ENCODE results near the gene HAVCR2. TPM values are rescaled to one million over a fixed set of nuclear protein-coding genes. Genes with fewer than 3 reads are reported as not detected.

The HAVCR2 gene
- total and polyA plus RNA-seq, 4 donors, result 1.4 to 9.4 (median 4.4) TPM

GRCh38 chr5:157088342-157088990 is 20.4 kb downstream of the HAVCR2 start:
- Histone ChIP-seq H3K27me3 (ENCODE audit: control insufficient read depth in 4 of 4, insufficient read depth in 4 of 4, low read length in 3 of 4) (no peaks in the 10 kb centered on the region), H3K4me1 (ENCODE audit: control insufficient read depth in 4 of 4, insufficient read depth in 4 of 4, low read length in 3 of 4) (no peaks in the 10 kb centered on the region), H3K36me3 (ENCODE audit: control insufficient read depth in 4 of 4, insufficient read depth in 3 of 4, low read depth in 1 of 4, low read length in 3 of 4) (no peaks in the 10 kb centered on the region), H3K27ac (ENCODE audit: low read depth in 1 of 2, low read length in 2 of 2) (no peak overlapping the region), H3K9ac (ENCODE audit: low read depth in 1 of 2, low read length in 2 of 2) (no peak overlapping the region), H3K4me3 (ENCODE audit: low read depth in 1 of 3, low read length in 3 of 3) (no peak overlapping the region), H3K9me3 (ENCODE audit: control insufficient read depth in 4 of 4, low read length in 3 of 4) (no peaks in the 10 kb centered on the region)
- DNase-seq (ENCODE audit: low spot score), result no peak
- WGBS, result 79% methylated on average over 3 of the region's 3 CpGs
- TF ChIP-seq NR2F2 (IDR thresholded peaks at IDR 0.05) (no peak), RXRA (IDR thresholded peaks at IDR 0.05) (no peak), ZBTB33 (IDR thresholded peaks at IDR 0.05) (no peak)

GRCh38 chr5:157086751-157087359 is 22.0 kb downstream of the HAVCR2 start:
- no peak overlapping the region for H3K4me3 ChIP-seq (ENCODE audit: low read depth in 1 of 3, low read length in 3 of 3)
- no peak overlapping the region for H3K9ac ChIP-seq (ENCODE audit: low read depth in 1 of 2, low read length in 2 of 2)
- no peak overlapping the region for H3K27ac ChIP-seq (ENCODE audit: low read depth in 1 of 2, low read length in 2 of 2)
- 87% methylated on average over 8 of the region's 8 CpGs for WGBS
- no peaks in the 10 kb centered on the region for H3K27me3 ChIP-seq (ENCODE audit: control insufficient read depth in 4 of 4, insufficient read depth in 4 of 4, low read length in 3 of 4)
- no peaks in the 10 kb centered on the region for H3K4me1 ChIP-seq (ENCODE audit: control insufficient read depth in 4 of 4, insufficient read depth in 4 of 4, low read length in 3 of 4)
- no peaks in the 10 kb centered on the region for H3K36me3 ChIP-seq (ENCODE audit: control insufficient read depth in 4 of 4, insufficient read depth in 3 of 4, low read depth in 1 of 4, low read length in 3 of 4)
- no peak for DNase-seq (ENCODE audit: low spot score)
- TF ChIP-seq TAF1 (conservative IDR thresholded peaks at IDR 0.05) (no peak), EGR1 (IDR thresholded peaks at IDR 0.05; ENCODE audit: low read depth in 2 of 2) (no peak), ATF3 (IDR thresholded peaks at IDR 0.05) (no peak), HNF4A (conservative IDR thresholded peaks at IDR 0.05) (no peak), GABPA (IDR thresholded peaks at IDR 0.05 in 1 of 2, conservative IDR thresholded peaks at IDR 0.05 in 1 of 2) (no peak), FOXA2 (IDR thresholded peaks at IDR 0.05) (no peak), YY1 (IDR thresholded peaks at IDR 0.05) (no peak), REST (IDR thresholded peaks at IDR 0.05) (no peak), RXRA (IDR thresholded peaks at IDR 0.05) (no peak), RAD21 (IDR thresholded peaks at IDR 0.05) (no peak), HNF4G (IDR thresholded peaks at IDR 0.05) (no peak), MAX (IDR thresholded peaks at IDR 0.05) (no peak), NR2F2 (IDR thresholded peaks at IDR 0.05) (no peak), ZBTB33 (IDR thresholded peaks at IDR 0.05) (no peak), SP1 (IDR thresholded peaks at IDR 0.05) (no peak), FOXA1 (IDR thresholded peaks at IDR 0.05) (no peak), CTCF (IDR thresholded peaks at IDR 0.05; ENCODE audit: low read depth, low read length, missing input control) (no peak)
- H3K9me3 ChIP-seq (ENCODE audit: control insufficient read depth in 4 of 4, low read length in 3 of 4), result no peaks in the 10 kb centered on the region
